HCT116 (cell line): Measurements from ENCODE around the gene SLC25A44. TPM values are rescaled to one million over a fixed set of nuclear protein-coding genes. Genes with fewer than 3 reads are reported as not detected.

Experiments used
- ATAC-seq: fragments of 200-7000 bp; cut with Tn5 transposase; 2 replicates; pipeline ENCODE4 v1.9.1; 2020; ENCODE audit warnings: mild to moderate bottlenecking, moderate library complexity
- BruUV-seq: library from RNA; stranded (reverse); fragments of 400-500 nt; replicated peaks from 2 replicates; lab custom pipeline; 2021; lab: Mats Ljungman, UMichigan
- CTCF ChIA-PET: fragments of 300-600 bp; sonication (Branson Sonifier 250); formaldehyde crosslinking; loops from one replicate; lab custom pipeline; 2021; ENCODE audit warnings: antibody characterized with exemption; lab: Charles Lee
- POLR2A ChIA-PET: fragments of 300-600, 350-600 bp; sonication (Branson Sonifier 250); formaldehyde crosslinking; loops from one replicate; lab custom pipeline; 2021; ENCODE audit warnings: antibody characterized with exemption; lab: Charles Lee
- RAD21 ChIA-PET, 2 experiments: fragments of 300-600 bp; sonication (Branson Sonifier 250); formaldehyde crosslinking; loops; one replicate each; lab custom pipeline; 2023; ENCODE audit warnings: low total read pairs in 2 of 2; ENCODE audit not compliant: uncharacterized antibody in 2 of 2, unreplicated experiment in 2 of 2, low non-redundant PET in 1 of 2; lab: Charles Lee
- DNase-seq: peaks from one replicate; pipeline ENCODE4 v3.0.0-alpha.2; 2010; ENCODE audit warnings: low read depth, low spot score
- H2AFZ ChIP-seq: fragments of 200-600 bp; shearing (Covaris generic), sonication (generic); 2 replicates; pipeline ENCODE4 v1.6.1; 2017; ENCODE audit warnings: low read depth, mixed run types, mixed read lengths, antibody characterized with exemption, low read length; ENCODE audit not compliant: poor library complexity, severe bottlenecking
- H3K27ac ChIP-seq: 2 replicates; pipeline ENCODE4 v1.5.1; 2012; ENCODE audit warnings: low read depth, low read length
- H3K27me3 ChIP-seq: fragments of 200-600 bp; sonication (generic); 2 replicates; pipeline ENCODE4 v1.6.1; 2016; ENCODE audit warnings: mixed run types, low read length, mixed read lengths; ENCODE audit not compliant: insufficient read depth
- H3K36me3 ChIP-seq, 2 experiments: fragments of 200-500 bp in 1 of 2; fragments of 200-600 bp in 1 of 2; sonication (Bioruptor generic) in 1 of 2; sonication (generic) in 1 of 2; 2 replicates each; pipeline versions ENCODE4 v1.5.1 to v1.6.1; 2014 to 2016; ENCODE audit warnings: low read length in 2 of 2, inconsistent platforms in 1 of 2, mixed read lengths in 1 of 2, mixed run types in 1 of 2; ENCODE audit not compliant: insufficient read depth in 2 of 2, control insufficient read depth in 1 of 2
- H3K4me1 ChIP-seq, 2 experiments: fragments of 200-600 bp in 1 of 2; sonication (generic) in 1 of 2; 2 replicates each; pipeline versions ENCODE4 v1.5.1 to v1.6.1; 2012 to 2017; ENCODE audit warnings: low read length in 2 of 2, inconsistent platforms in 1 of 2, mild to moderate bottlenecking in 1 of 2, mixed read lengths in 1 of 2, mixed run types in 1 of 2, moderate library complexity in 1 of 2; ENCODE audit not compliant: insufficient read depth in 2 of 2, control insufficient read depth in 1 of 2
- H3K4me2 ChIP-seq: fragments of 200-600 bp; sonication (generic); 2 replicates; pipeline ENCODE4 v1.6.1; 2017; ENCODE audit warnings: mixed run types, low read length, mixed read lengths
- H3K4me3 ChIP-seq, 2 experiments: fragments of 200-600 bp in 1 of 2; sonication (generic) in 1 of 2; replicated peaks in 1 of 2; 2 replicates each; pipeline ENCODE4 v1.5.1; 2011 to 2016; ENCODE audit warnings: low read length in 2 of 2, control low read depth in 1 of 2, low read depth in 1 of 2, mild to moderate bottlenecking in 1 of 2, mixed read lengths in 1 of 2, mixed run types in 1 of 2
- H3K79me2 ChIP-seq: fragments of 200-600 bp; sonication (generic); 2 replicates; pipeline ENCODE4 v1.6.1; 2017; ENCODE audit warnings: mild to moderate bottlenecking, mixed run types, low read length, moderate library complexity, mixed read lengths; ENCODE audit not compliant: insufficient read depth
- H3K9ac ChIP-seq: fragments of 200-600 bp; sonication (generic); 2 replicates; pipeline ENCODE4 v1.6.1; 2016; ENCODE audit warnings: low read length, mixed read lengths
- H3K9me2 ChIP-seq: fragments of 200-600 bp; sonication (generic), shearing (Covaris generic); 2 replicates; pipeline ENCODE4 v1.6.1; 2017; ENCODE audit warnings: mixed run types, mild to moderate bottlenecking, moderate library complexity; ENCODE audit not compliant: insufficient read depth
- H3K9me3 ChIP-seq, 2 experiments: fragments of 200-500 bp in 1 of 2; fragments of 200-600 bp in 1 of 2; sonication (Bioruptor generic) in 1 of 2; sonication (generic) in 1 of 2; 2 replicates each; pipeline ENCODE4 v1.6.1; 2014 to 2017; ENCODE audit warnings: low read length in 2 of 2, mixed read lengths in 2 of 2, inconsistent platforms in 1 of 2, low read depth in 1 of 2, mild to moderate bottlenecking in 1 of 2, mixed run types in 1 of 2, moderate library complexity in 1 of 2; ENCODE audit not compliant: control insufficient read depth in 1 of 2, insufficient read depth in 1 of 2
- H4K20me1 ChIP-seq: fragments of 200-600 bp; sonication (generic), shearing (Covaris generic); 2 replicates; pipeline ENCODE4 v1.6.1; 2017; ENCODE audit warnings: mixed run types, mild to moderate bottlenecking, moderate library complexity; ENCODE audit not compliant: insufficient read depth
- ATF3 ChIP-seq: IDR thresholded peaks from 2 replicates; pipeline ENCODE4 v1.6.1; 2012
- CBX3 ChIP-seq: IDR thresholded peaks from 2 replicates; pipeline ENCODE4 v1.6.1; 2012; ENCODE audit warnings: low read depth
- CTCF ChIP-seq, 3 experiments: fragments of 200-600 bp in 1 of 3; sonication (generic) in 1 of 3; IDR thresholded peaks in 2 of 3; conservative IDR thresholded peaks in 1 of 3; 2 replicates each; pipeline ENCODE4 v1.5.1; 2012 to 2017; ENCODE audit warnings: low read depth in 2 of 3, low read length in 2 of 3, antibody characterized with exemption in 1 of 3, borderline replicate concordance in 1 of 3, control low read depth in 1 of 3, mild to moderate bottlenecking in 1 of 3, mixed read lengths in 1 of 3, mixed run types in 1 of 3, moderate library complexity in 1 of 3; ENCODE audit not compliant: insufficient read depth in 1 of 3
- EGR1 ChIP-seq: IDR thresholded peaks from 2 replicates; pipeline ENCODE4 v1.6.1; 2012; ENCODE audit warnings: low read depth
- ELF1 ChIP-seq: IDR thresholded peaks from 2 replicates; pipeline ENCODE4 v1.6.1; 2012; ENCODE audit warnings: low read depth, borderline replicate concordance
- EZH2phosphoT487 ChIP-seq: fragments of 200-600 bp; IDR thresholded peaks from 2 replicates; pipeline ENCODE4 v1.6.1; 2018; ENCODE audit warnings: antibody characterized with exemption, borderline replicate concordance
- FOSL1 ChIP-seq: IDR thresholded peaks from 2 replicates; pipeline ENCODE4 v1.6.1; 2012; ENCODE audit warnings: low read depth
- JUND ChIP-seq: IDR thresholded peaks from 2 replicates; pipeline ENCODE4 v1.6.1; 2012
- POLR2AphosphoS5 ChIP-seq: IDR thresholded peaks from 2 replicates; pipeline ENCODE4 v1.6.1; 2011; ENCODE audit warnings: mild to moderate bottlenecking, low read depth, low read length, moderate library complexity
- SIN3A ChIP-seq: IDR thresholded peaks from 2 replicates; pipeline ENCODE4 v1.6.1; 2012; ENCODE audit warnings: low read depth
- SP1 ChIP-seq: IDR thresholded peaks from 2 replicates; pipeline ENCODE4 v1.6.1; 2012; ENCODE audit warnings: low read depth
- ZBTB33 ChIP-seq: IDR thresholded peaks from 2 replicates; pipeline ENCODE4 v1.6.1; 2011; ENCODE audit warnings: mild to moderate bottlenecking, low read length, moderate library complexity; ENCODE audit not compliant: insufficient replicate concordance; ENCODE audit errors: extremely low read depth
- ZFX ChIP-seq: fragments of 450-650 bp; IDR thresholded peaks from 2 replicates; pipeline ENCODE4 v1.6.1; 2017
- ZNF274 ChIP-seq: fragments of 200-500 bp; sonication (Bioruptor generic); IDR thresholded peaks from 2 replicates; pipeline ENCODE4 v1.6.1; 2014; ENCODE audit warnings: mild to moderate bottlenecking, low read depth, low read length, inconsistent platforms
- intact Hi-C: fragments of 100-400 bp; cut with micrococcal nuclease; formaldehyde crosslinking; loops from 2 replicates; pipeline ENCODE4 v1.10.0; 2022
- total RNA-seq: library from RNA; stranded (reverse); gene quantifications from one replicate; pipeline ENCODE4 v1.2.1, GENCODE V29; 2021; ENCODE audit not compliant: unreplicated experiment

The SLC25A44 gene
- total RNA-seq, 1 experiment from 2014 or later: 17.5 TPM

GRCh38 chr1:156165083-156165482 is 28.8 kb upstream of the SLC25A44 start:
- Histone ChIP-seq H4K20me1 (no peaks in the 10 kb centered on the region), H3K79me2 (no peaks in the 10 kb centered on the region), H2AFZ (no peak overlapping the region), H3K4me3 (no peak overlapping the region), H3K9me3 (no peaks in the 10 kb centered on the region), H3K9me2 (no peaks in the 10 kb centered on the region), H3K27me3 (no peaks in the 10 kb centered on the region), H3K4me1 (no peaks in the 10 kb centered on the region), H3K27ac (no peak overlapping the region), H3K36me3 (no peaks in the 10 kb centered on the region), H3K4me2 (no peak overlapping the region), H3K9ac (no peak overlapping the region)
- RAD21 ChIA-PET: no interaction called here
- ATAC-seq (no peak), DNase-seq (no peak)
- TF ChIP-seq ATF3 (no peak), ZNF274 (no peak), SIN3A (no peak), FOSL1 (no peak), EGR1 (no peak), SP1 (no peak), CBX3 (no peak), POLR2AphosphoS5 (no peak), EZH2phosphoT487 (no peak), ELF1 (no peak), ZFX (no peak), CTCF (IDR thresholded peaks at IDR 0.05 in 2 of 3, conservative IDR thresholded peaks at IDR 0.05 in 1 of 3; ENCODE audit: borderline replicate concordance in 1 of 3, insufficient read depth in 1 of 3, low read depth in 2 of 3, low read length in 2 of 3) (no peak), JUND (no peak), ZBTB33 (no peak)
- POLR2A ChIA-PET: no interaction called here
- no TSS peak for BruUV-seq
- intact Hi-C loops: no loop called here
- CTCF ChIA-PET: interaction anchor here (0.9 kb wide), 1 partner anchor 19 kb away, joined by 3 read pairs; no protein-coding TSS in a partner anchor
